Fibroblast of pulmonary artery (primary cell): ENCODE results near the gene RHOA.

ENCODE experiments used
- DNase-seq: peaks from one replicate; pipeline ENCODE4 v3.0.0-alpha.2; 2010; ENCODE audit warnings: low read depth
- H3K4me3 ChIP-seq: replicated peaks from 2 replicates; pipeline ENCODE4 v1.5.1; 2011; ENCODE audit warnings: low read depth, mild to moderate bottlenecking, control low read depth, low read length, moderate library complexity
- CTCF ChIP-seq: IDR thresholded peaks from 2 replicates; pipeline ENCODE4 v1.5.1; 2011; ENCODE audit warnings: mild to moderate bottlenecking, control low read depth, low read length, inconsistent platforms; ENCODE audit errors: missing control alignments

RHOA gene

GRCh38 chr3:49411968-49412631 lies at the start of gene RHOA, which contains the start of gene TCTA:
TSS of gene RHOA (minus strand) at chr3:49411976. CDS start at chr3:49375589, 36,387 bp downstream.
TSS of gene TCTA (plus strand) at chr3:49412423. CDS start at chr3:49412427, 4 bp downstream.
- peak; percentile 100 for DNase-seq
- H3K4me3 ChIP-seq, result peak within 1 kb of the TSS; percentile 91
- no peak for TF ChIP-seq CTCF

- DNase-seq, result no peak
- no peak for TF ChIP-seq CTCF
- H3K4me3 ChIP-seq, result no peak overlapping the region
Measured at GRCh38 chr3:49460956-49461355, 49.2 kb upstream of the RHOA start.

GRCh38 chr3:49460188-49460890 lies 48.6 kb upstream of the RHOA start:
- no peak for TF ChIP-seq CTCF
- no peak for DNase-seq
- H3K4me3 ChIP-seq, result no peak overlapping the region

GRCh38 chr3:49456466-49456865 lies 44.7 kb upstream of the RHOA start:
- TF ChIP-seq CTCF, result no peak
- H3K4me3 ChIP-seq, result no peak overlapping the region
- peak; percentile 30 for DNase-seq

GRCh38 chr3:49454898-49455681 lies 43.3 kb upstream of the RHOA start:
- DNase-seq, result no peak
- no peak overlapping the region for H3K4me3 ChIP-seq
- TF ChIP-seq CTCF, result no peak

GRCh38 chr3:49454458-49454857 lies 42.7 kb upstream of the RHOA start:
- TF ChIP-seq CTCF, result peak; percentile 17

More at GRCh38 chr3:49454458-49454857, 42.7 kb upstream of the RHOA start:
- no peak overlapping the region for H3K4me3 ChIP-seq
- no peak for DNase-seq
